A549 (cell line): ENCODE results near the gene MEAF6.

Experiments
- MAX ChIP-seq: IDR thresholded peaks from 2 replicates; pipeline ENCODE4 v1.6.1; 2012
- MYC ChIP-seq: IDR thresholded peaks from 2 replicates; pipeline ENCODE4 v1.6.1; 2012; ENCODE audit warnings: mild to moderate bottlenecking, inconsistent platforms, low read length, improper control_type of control experiment, borderline replicate concordance
- POLR2A ChIP-seq: IDR thresholded peaks from 2 replicates; pipeline ENCODE4 v1.6.1; 2012; ENCODE audit warnings: mild to moderate bottlenecking, low read length
- POLR2AphosphoS2 ChIP-seq: conservative IDR thresholded peaks from 2 replicates; pipeline ENCODE4 v1.6.1; 2012; ENCODE audit warnings: low read length, improper control_type of control experiment, inconsistent platforms
- TF ChIP-seq, protein P1 (sequence below): fragments of >200 bp; sonication (Bioruptor Twin); formaldehyde crosslinking; IDR thresholded peaks from 3 replicates; pipeline ENCODE4 v1.5.1; 2016

DNA sequence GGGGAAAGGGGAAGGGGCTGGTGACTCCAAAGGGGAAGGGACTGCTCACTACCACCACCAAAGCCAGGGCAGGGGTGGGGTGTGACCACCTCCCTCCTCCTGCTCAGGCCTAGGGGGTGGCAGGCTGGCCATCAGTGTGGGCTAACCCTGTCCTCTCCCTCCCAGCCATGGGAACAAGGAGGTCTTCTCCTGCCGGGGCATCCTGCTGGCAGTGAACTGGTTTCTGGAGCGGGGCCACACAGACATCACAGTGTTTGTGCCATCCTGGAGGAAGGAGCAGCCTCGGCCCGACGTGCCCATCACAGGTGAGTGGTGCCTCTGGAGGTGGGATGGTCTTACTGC, 34.5 kb downstream of the MEAF6 start:
- no peak for TF ChIP-seq MAX
- no peak; the same call in 1 of the 2 replicates for TF ChIP-seq POLR2AphosphoS2
- TF ChIP-seq MYC, result no peak
- TF ChIP-seq POLR2A, result no peak
- TF ChIP-seq, protein P1, sequence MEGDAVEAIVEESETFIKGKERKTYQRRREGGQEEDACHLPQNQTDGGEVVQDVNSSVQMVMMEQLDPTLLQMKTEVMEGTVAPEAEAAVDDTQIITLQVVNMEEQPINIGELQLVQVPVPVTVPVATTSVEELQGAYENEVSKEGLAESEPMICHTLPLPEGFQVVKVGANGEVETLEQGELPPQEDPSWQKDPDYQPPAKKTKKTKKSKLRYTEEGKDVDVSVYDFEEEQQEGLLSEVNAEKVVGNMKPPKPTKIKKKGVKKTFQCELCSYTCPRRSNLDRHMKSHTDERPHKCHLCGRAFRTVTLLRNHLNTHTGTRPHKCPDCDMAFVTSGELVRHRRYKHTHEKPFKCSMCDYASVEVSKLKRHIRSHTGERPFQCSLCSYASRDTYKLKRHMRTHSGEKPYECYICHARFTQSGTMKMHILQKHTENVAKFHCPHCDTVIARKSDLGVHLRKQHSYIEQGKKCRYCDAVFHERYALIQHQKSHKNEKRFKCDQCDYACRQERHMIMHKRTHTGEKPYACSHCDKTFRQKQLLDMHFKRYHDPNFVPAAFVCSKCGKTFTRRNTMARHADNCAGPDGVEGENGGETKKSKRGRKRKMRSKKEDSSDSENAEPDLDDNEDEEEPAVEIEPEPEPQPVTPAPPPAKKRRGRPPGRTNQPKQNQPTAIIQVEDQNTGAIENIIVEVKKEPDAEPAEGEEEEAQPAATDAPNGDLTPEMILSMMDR, result no peak
